Non-pigmented ciliary epithelial cell (primary cell): Measurements from ENCODE around the gene APOBEC3H.

Source experiments
- DNase-seq: peaks from one replicate; pipeline ENCODE4 v3.0.0-alpha.2; 2010; ENCODE audit warnings: low read depth

Gene APOBEC3H

DNA sequence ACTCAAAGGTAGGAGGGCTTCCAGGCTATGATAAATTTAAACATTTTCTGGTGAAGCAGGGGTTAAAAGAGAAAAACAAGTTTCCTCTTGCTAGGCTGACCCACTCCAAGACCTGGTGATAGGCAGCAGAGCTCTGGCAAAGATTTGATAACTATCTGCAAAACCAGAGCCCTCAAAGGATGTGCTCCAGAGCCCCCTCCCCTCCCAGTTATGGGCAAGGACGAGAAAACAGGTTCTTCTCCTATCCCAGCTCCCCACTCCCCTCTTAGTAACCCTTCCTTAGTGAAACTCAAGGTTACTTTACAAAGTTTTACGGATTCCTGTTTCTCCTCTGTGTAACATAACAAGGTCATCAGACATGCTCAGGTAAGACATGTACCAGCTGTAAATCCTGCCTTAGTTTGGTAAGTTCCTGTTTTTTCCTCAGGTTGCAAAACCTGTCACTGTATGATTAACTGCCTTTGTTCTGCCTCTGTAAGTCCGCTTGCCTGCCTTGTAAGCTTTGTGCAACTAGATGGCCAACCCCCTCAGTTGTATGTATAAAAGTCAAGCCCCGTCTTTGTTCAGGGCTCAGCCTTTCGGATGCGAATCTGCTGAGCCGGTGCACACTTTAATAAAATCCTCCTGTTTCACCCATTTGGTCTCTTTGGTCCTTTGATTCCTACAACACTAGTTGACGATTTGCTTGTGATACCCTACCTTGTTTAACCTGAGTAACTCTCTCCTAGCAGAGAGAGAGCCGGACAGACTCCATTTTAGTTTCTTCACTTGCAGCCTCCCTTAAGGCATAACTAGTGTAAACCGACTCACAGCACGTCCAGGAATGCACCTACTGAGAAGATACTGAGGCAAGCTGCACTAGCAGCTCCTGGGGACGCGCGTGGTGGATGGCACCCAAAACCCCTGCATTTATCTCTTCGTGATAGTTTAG, 13.9 kb downstream of the APOBEC3H start:
- no peak for DNase-seq

DNA sequence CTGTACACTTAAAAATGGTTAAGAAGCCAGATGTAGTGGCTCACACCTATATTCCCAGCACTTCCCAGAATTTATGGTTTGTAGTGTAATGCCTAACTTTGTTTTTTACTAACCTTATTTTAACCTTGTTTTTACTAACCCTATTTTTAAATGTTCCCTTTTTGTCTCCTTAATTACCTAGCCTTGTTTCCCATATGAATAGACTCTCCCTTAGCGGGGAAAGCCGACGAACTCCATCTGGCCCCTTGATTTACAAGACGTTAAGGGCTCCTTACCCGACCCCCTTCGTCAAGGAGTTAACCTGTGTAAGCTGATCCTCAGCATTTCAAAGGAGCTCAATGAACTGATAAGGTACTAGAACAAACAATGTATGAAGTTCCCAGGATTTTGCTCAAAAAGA, 17.1 kb downstream of the APOBEC3H start:
- DNase-seq: no peak

DNA sequence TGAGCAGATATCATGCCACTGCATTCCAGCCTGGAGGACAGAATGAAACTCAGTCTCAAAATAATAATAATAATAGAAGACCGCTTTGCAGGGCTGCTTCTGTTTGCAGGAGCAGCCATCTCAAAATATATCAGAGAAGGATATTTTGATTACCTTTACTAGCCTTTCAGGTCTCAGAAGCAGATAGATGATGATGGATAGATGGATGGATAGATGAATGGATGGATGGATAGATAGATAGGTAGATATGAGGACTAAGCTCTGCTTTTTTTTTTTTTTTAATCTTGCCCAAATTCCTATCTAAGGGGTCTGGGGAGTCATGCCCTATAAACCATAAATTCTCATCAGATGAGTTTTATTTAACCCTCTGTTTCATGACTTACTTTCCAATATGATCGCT, 18.5 kb downstream of the APOBEC3H start:
- DNase-seq: no peak

DNA sequence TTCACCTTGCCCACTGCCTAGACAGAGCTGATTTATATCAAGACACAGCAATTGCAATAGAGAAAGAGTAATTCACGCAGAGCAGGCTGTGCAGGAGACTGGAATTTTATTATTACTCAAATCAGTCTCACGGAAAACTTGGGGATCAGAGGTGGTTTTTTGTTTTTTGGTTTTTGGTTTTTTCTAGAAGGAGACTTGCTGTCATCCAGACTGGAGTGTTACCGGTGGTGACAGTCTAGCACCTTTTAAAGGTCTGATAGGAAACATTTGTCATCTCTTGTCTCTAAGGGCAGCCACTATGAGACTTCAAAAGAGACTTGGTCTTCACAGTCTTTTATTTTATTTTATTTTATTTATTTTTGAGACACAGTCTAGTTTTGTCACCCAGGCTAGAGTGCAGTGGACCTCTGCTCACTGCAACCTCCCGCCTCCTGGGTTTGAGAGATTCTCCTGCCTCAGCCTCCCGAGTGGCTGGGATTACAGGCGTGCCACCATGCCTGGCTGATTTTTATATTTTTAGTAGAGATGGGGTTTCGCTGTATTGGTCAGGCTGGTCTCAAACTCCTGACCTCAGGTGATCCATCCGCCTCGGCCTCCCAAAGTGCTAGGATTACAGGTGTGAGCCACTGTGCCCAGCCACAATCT, 19.1 kb downstream of the APOBEC3H start:
- no peak for DNase-seq

DNA sequence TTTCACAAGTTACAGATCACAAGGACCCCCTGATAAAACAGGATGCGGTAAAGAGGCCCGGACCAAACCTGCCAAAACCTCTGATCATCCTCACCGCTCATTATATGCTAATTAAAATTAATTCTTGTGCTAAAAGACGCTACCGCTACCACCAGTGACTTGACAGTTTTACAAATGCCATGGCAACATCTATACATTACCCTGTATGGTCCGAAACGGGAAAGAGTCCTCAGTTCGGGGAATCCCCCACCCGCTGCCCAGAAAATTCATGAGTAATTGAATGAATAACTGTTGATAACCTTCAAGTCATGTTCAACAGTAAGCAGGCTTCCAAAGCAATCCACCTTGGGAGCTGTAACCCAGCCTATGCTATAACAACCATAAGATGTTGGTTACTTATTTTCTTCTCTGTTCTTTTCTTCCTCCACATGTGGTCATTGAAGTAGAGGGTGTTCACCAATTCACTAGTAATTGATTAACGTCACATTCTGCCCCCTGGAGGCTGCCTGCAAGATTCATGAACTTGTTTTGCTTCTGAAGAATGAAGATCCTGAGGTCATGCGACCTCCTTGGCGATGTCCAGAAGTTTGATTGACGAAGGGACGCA, 20.6 kb downstream of the APOBEC3H start:
- DNase-seq: no peak

DNA sequence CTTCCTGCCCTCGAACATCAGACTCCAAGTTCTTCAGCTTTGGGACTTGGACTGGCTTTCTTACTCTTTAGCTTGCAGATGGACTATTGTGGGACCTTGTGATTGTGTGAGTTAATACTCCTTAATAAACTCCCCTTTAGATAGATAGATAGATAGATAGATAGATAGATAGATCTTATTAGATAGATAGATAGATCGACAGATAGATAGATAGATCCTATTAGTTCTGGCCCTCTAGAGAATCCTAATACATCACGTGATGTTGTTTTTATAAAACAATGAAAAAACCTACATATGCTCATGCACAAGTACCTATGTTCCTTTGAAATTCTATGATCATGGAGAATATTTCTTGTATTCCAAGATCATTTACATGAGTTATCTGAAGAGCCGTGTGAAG, 23.9 kb downstream of the APOBEC3H start:
- DNase-seq: no peak

DNA sequence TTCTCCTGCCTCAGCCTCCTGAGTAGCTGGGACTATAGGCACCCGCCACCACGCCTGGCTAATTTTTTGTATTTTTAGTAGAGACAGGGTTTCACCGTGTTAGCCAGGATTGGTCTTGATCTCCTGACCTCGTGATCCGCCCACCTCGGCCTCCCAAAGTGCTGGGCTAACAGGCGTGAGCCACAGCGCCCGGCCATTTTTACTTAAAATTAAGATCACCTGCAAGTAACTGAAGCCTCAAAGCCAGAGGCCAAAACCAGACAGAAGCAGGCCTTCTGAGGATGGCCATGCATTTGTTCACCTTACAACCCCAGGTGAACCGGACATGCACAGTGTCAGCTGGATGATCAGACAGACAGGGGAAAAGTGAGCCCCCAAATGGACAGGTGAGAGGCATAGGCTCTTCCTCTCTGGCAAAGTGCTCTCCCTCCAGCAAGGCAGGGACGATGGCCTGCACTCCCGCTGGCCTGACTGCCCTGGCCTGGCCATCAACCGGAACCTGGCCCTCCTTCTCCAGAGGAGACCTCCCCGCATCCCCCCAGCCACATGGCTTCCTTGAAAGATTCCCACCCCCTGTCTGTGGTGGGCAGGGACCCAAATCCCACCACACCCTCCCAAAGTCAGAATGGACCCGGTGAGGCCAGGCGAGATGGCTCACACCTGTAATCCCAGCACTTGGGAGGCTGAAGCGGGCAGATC, 25.9 kb downstream of the APOBEC3H start:
- no peak for DNase-seq

DNA sequence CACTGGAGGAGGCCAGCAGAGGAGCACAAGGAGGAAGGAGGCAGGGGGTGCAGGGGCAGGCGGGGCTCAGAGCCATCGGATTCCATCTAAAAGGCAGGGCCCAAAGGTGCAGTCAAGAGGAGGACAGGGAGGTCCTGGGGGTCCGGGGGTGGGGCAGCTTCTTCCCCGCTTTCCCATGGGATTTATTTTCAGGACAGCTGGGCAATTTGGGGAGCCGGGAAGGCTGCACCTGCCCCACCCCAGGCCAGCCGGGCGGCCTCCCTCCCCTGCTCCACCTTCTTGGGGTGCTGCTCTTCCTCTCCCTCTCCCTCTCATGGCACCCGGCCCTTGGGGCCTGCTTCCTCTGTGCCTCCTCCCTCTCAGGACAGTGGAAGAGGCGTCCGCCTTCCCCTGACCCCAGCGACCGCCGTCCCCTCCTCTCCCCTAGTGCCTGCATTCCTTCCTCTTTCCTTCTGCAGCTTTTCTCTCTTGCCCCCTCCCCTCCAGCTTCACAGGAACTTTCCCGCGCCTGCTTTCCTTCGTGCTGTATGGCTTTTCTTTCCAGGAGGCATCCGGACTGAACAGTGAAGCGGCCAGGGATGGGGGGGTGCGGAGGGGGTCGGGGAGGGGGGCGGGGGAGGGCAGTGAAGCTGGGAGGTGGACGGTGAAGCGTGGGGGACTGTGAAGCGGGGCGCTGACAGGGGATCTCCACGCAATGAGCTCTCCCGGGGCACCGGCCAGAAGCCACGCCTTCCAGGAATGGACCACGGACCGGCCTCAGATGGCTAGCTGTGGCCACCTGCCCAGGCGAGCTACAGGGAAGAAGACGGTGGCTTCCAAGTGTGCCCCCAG, 26.9 kb downstream of the APOBEC3H start:
- no peak for DNase-seq

DNA sequence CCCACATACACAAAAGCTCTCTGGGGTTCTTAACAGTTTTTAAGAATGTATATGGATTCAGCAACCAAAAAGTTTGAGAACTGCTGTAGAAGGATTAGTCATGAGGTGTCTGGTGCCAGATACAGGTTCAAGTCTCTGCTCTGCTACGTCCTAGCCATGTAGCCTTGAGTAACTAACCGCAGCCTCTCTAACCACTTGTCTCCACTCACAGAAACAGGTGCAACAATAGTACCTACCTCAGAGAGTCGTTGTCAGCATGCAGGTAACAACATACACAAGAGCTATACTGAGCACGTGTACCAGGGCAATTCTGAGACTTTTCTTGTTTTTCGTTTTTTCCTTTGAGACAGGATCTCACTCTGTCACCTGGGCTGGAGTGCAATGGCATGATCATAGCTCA, 28.6 kb downstream of the APOBEC3H start:
- DNase-seq: no peak

DNA sequence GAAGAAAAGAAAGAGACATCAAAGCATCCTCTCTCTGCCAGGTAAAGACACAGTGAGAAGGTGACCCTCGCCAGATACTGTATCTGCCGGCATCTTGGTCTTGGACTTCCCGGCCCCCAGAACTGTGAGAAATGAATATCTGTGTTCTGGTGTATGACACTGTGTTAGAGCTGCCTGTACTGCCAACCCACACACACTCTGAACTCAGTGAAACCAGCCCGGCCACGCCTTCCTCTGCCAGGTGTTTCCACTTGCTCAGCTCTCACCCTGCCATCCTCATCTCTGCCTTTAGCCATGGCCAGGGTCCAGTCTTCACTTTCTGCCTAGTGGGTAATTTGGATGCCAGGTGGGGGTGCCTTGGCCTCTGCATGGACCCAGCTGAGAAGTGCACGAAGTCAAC, 31.5 kb downstream of the APOBEC3H start:
- DNase-seq: no peak

DNA sequence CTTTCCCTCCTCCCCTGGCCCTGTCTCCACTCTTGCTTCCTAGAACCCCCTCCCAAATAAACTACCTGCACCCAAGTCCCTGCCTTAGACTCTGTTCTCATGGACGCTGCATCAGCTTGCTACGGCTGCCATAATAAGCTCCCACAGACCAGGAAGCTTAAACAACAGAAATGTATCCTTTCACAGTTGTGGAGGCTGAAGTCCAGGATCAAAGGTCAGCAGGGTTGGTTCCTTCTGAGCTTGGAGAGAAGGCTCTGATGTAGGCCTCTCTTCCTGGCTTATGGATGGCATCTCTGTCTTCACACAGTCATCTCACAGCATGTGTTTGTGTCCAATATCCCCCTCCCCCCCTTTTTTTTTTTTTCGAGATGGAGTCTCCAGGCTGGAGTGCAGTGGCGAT, 32.0 kb downstream of the APOBEC3H start:
- DNase-seq: no peak

DNA sequence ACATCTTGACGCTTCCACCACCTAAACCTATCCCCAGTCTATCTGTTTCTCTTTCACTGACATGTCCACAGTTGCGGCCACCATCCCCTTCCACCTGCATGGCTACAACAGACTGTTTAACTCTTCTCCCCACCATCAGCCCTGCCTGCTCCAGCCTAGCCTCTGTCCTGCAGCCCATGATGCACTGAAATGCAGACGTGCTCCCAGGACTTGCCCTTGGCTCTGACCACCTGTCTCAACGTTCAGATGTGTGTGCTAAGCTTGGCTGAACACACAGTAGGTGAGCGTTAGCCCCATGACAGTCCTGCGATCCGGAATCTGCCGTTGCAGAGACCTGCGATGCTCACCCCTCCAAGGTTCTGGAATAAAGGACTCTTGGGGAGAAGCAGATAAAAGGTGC, 32.7 kb downstream of the APOBEC3H start:
- no peak for DNase-seq

DNA sequence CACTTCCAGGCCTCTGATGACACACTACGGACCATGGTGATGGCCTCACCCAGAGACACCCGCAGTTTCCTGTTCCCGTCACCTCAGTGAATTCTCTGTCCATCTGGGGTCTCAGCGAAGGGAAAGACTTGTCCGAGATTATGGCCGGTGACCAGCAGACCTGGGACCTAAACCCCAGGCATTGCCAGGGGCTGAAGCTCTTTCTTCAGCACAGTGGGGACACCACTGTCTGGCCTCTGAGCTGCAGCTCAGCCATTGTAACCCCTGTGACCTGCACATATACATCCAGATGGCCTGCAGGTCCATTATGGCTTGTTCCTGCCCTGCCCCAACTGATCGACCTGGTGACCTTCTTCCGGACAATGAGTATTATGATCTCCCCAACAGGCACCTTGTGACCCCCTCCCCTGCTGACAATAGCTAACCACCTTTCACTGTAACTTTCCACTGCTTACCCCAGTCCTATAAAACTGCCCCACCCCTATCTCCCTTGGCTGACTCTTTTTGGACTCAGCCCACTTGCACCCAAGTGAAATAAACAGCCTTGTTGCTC, 33.2 kb downstream of the APOBEC3H start:
- DNase-seq: no peak

DNA sequence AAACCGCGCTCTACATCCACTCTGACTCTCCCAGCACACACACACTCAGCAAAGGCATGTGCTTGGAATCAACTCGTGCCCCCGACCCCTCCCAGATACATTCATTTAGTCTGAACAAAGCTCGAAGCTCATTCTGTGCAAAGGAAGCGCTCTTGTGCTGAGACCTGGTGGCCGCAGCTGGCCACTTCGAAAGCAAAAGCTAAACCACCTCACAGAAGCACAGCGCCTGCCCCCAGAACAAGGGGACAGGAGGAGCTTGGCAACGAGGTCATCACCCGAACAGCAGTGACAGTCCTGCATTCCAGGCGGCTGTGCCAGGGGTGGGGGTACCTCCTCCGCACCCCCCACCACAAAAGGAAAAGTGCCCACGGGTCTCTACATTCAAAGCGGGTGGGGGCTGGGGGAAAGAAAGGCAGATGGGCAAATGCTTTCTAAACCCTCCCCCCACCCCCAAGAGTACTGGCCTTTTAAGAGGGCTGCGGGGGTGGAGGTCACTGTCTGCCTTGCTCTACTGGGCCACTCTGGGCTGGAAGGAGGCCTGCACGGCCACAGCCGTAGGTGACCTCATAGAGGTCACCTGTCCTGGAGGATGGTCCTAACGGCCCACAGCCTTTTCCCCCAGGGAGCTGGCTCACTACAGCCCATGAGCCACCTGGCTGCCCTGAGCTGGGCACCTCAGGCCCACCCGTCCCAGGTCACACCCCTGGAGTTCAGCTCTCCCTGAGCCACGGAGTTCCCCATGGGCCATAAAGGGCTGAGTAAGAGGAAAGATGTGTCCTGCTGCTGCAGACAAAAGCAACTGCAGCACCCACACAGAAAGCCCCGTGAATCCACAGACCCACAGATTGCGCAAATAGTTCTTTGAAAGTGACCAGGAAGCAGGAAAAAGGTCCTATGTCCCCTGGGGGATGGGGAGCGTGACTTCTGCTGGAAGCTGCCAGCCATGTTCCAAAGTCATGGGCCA, 34.1 kb downstream of the APOBEC3H start:
- DNase-seq: no peak

DNA sequence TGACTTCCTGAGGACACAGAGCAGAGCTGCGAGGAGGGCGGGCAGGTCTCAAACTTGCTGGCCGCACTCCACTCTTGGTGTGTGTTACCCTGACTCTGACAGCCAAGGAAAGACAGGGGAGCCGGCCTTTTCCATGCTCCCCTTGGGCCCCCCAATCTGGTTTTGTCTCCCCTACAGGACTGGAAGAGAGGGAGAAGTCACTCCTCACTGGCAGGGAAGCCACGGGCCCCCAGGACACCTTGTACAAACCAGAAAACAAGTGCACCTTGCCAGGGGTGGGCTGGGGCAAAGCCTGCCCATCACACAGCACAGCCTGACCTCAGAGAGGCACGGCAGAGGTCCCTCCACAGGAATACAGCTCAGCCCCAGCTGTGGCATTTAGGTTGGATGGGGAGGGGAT, 35.2 kb downstream of the APOBEC3H start:
- DNase-seq: no peak

DNA sequence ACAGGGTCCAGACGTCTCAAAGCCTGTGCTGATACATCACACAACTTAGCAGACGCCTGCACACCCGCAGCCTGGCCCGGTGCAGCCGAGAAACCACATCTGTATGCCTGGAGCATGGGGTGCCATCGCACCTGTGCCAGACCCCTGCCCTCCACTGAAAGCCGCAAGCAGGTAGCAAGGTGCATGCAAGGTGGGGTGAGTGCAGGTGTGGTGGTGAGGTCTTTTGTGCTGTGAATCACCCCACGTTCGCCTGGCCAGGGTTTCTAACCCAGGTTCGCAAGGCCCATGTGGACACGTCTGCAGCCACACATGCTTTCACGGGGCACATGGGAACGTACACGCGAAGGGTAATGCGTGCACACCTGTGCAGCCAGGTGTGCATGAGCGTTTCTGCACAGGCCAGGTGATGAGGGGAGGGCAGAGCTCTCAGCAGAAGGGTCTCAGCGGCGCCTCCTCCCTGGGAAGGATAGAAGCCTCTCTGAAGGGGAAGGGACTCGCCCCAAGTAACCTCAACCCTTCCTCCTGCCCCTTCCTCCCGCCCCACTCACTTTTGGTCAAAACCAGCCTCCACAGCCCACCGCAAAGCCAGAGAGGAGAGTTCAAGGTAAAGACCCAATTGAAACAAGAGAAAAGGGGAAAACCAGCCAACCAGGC, 36.0 kb downstream of the APOBEC3H start:
- DNase-seq: no peak

DNA sequence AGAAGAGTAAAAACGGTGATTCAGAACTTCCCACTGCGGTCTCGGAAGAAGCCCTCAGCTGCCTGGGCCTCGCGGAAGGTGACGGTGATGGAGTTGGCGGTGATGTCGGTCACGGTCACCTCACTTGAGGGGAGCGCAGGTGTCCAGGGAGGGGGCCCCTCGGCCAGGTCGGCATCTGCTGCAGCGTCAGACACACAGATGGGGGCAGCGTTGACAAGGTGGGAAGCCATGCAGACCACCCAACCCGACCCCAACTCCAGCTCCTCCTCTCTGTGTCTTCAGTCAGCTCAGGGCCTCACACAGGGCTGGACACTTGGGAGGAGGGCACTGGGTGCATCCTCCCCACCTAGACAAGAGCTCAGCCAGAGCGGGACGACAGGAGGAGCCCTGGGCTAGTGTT, 36.8 kb downstream of the APOBEC3H start:
- no peak for DNase-seq

DNA sequence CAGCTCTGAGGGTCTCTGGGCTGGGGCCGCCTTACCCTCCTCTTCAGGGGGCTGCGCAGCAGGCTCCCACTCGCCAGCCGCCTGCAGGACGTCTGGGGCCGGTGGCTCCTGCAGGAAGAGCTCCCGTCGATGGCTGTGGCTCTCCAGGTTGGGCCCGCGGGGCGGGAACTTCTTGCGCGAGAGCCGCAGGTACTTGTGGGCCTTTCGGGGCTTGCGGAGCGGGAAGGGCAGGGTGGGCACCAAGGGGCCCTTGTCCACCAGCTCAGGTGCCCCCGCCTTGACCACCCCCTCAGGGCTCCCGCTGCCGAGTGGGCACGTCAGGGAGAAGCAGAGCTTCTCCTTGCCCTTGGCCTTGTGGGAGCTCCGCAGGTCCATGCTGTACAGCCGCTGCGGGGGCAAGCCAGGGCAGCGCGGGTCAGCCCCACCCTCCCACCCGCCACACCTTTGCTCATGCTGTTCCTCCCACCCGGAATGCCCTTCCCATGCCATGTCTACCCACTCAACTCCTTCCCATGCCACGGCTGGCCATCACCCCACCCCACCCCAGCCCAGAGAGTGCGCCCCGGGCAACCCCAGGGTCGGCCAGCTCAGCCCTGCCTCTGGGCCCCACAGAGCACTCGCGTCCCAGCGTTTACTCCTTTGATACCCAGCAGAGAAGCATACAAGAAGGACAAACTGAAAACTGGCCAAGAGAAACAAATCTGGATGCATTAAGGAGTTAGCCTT, 37.5 kb downstream of the APOBEC3H start:
- no peak for DNase-seq
